ENCODE results near the gene DPEP1.

- no peak for TF ChIP-seq CTCF (IDR thresholded peaks at IDR 0.05 in 8 of 11, conservative IDR thresholded peaks at IDR 0.05 in 3 of 11)
- no peak for TF ChIP-seq POLR2A (IDR thresholded peaks at IDR 0.05)
- TF ChIP-seq POLR2AphosphoS5 (IDR thresholded peaks at IDR 0.05) = no peak
These were observed 30.1 kb upstream of the DPEP1 start for GRCh38 chr16:89583197-89583894.

All from spleen (tissue), 7 donors.